Endothelial cell of umbilical vein (primary cell): ENCODE data around the gene FOSL2.

Source experiments
- CTCF ChIP-seq, 2 donors: IDR thresholded peaks; 1 replicate in 1 of 2; 2 replicates in 1 of 2; pipeline ENCODE4 v1.5.1; 2011; ENCODE audit warnings: low read length in 2 of 2, mild to moderate bottlenecking in 2 of 2, moderate library complexity in 2 of 2, control low read depth in 1 of 2, inconsistent platforms in 1 of 2, low read depth in 1 of 2; ENCODE audit not compliant: insufficient read depth in 1 of 2; ENCODE audit errors: extremely low read depth in 1 of 2
- EZH2 ChIP-seq: IDR thresholded peaks from 2 replicates; pipeline ENCODE4 v1.6.1; 2012; ENCODE audit warnings: borderline replicate concordance, low read depth, mild to moderate bottlenecking, moderate library complexity, low read length, inconsistent platforms; ENCODE audit not compliant: severe bottlenecking
- FOS ChIP-seq: IDR thresholded peaks from 2 replicates; pipeline ENCODE4 v1.6.1; 2011; ENCODE audit warnings: mild to moderate bottlenecking, low read length, moderate library complexity, borderline replicate concordance; ENCODE audit not compliant: insufficient read depth
- MAX ChIP-seq: IDR thresholded peaks from 2 replicates; pipeline ENCODE4 v1.6.1; 2011; ENCODE audit not compliant: insufficient read depth, insufficient read length
- POLR2A ChIP-seq: IDR thresholded peaks from 2 replicates; pipeline ENCODE4 v1.6.1; 2012; ENCODE audit warnings: low read depth, mild to moderate bottlenecking, control low read depth, low read length
- POLR2AphosphoS5 ChIP-seq: IDR thresholded peaks from 2 replicates; pipeline ENCODE4 v1.6.1; 2012; ENCODE audit warnings: low read depth, mild to moderate bottlenecking, control low read depth, low read length, moderate library complexity; ENCODE audit not compliant: insufficient read depth

GRCh38 chr2:28391564-28392296 is 928 bp upstream of the FOSL2 start:
- peak in 1 of 2 donors; percentile 13 for TF ChIP-seq CTCF (IDR thresholded peaks at IDR 0.05; ENCODE audit: extremely low read depth in 1 of 2, insufficient read depth in 1 of 2, low read depth in 1 of 2, low read length in 2 of 2)
- TF ChIP-seq POLR2A: peak; percentile 6
- TF ChIP-seq EZH2: no peak
- no peak for TF ChIP-seq MAX
- no peak for TF ChIP-seq POLR2AphosphoS5
- TF ChIP-seq FOS: no peak
